CD4-positive, alpha-beta T cell treated with Interferon alpha-2 for 1 hour (primary cell): ENCODE measurements around the gene PARD6B.
"Not testable (repeated sequence)": the region's sequence is repeated elsewhere in the genome, so short reads cannot be mapped to it uniquely, and the experiment has no call there.

Source experiments
- DNase-seq, 2 donors: peaks; one replicate each; pipeline ENCODE4 v3.0.0-alpha.2; 2020 to 2022

PARD6B gene

GRCh38 chr20:50747275-50747674 is 15.9 kb downstream of the PARD6B start:
- DNase-seq: no peak

GRCh38 chr20:50750145-50750671 is 18.8 kb downstream of the PARD6B start:
- DNase-seq: no peak

- no peak for DNase-seq
Measured at GRCh38 chr20:50753152-50753551, 21.8 kb downstream of the PARD6B start.

- no peak for DNase-seq
Measured at GRCh38 chr20:50754420-50754819, 23.0 kb downstream of the PARD6B start.

GRCh38 chr20:50756447-50756846 is 25.1 kb downstream of the PARD6B start:
- no peak for DNase-seq

GRCh38 chr20:50758469-50758868 is 27.1 kb downstream of the PARD6B start:
- no peak for DNase-seq

- no peak for DNase-seq
Measured at GRCh38 chr20:50758992-50759391, 27.6 kb downstream of the PARD6B start.

GRCh38 chr20:50759678-50760077 is 28.3 kb downstream of the PARD6B start:
- no peak for DNase-seq

- no peak for DNase-seq
Measured at GRCh38 chr20:50762045-50762422, 30.7 kb downstream of the PARD6B start.

- DNase-seq: no peak
Measured at GRCh38 chr20:50762435-50763220, 31.2 kb downstream of the PARD6B start.

GRCh38 chr20:50763550-50764458 is 32.4 kb downstream of the PARD6B start:
- DNase-seq: not testable (repeated sequence)

GRCh38 chr20:50765251-50765650 is 33.9 kb downstream of the PARD6B start:
- DNase-seq: not testable (repeated sequence)

GRCh38 chr20:50765674-50766073 is 34.3 kb downstream of the PARD6B start:
- no peak for DNase-seq

- not testable (repeated sequence) for DNase-seq
Measured at GRCh38 chr20:50766955-50767809, 35.8 kb downstream of the PARD6B start.

GRCh38 chr20:50768991-50769390 is 37.6 kb downstream of the PARD6B start:
- DNase-seq: not testable (repeated sequence)

- DNase-seq: not testable (repeated sequence)
Measured at GRCh38 chr20:50769551-50770085, 38.2 kb downstream of the PARD6B start.

- DNase-seq: not testable (repeated sequence)
Measured at GRCh38 chr20:50771419-50772080, 40.2 kb downstream of the PARD6B start.

- no peak for DNase-seq
Measured at GRCh38 chr20:50772420-50773185, 41.2 kb downstream of the PARD6B start.

- DNase-seq: no peak
Measured at GRCh38 chr20:50774515-50774914, 43.1 kb downstream of the PARD6B start.

GRCh38 chr20:50776122-50776817 is 44.9 kb downstream of the PARD6B start:
- DNase-seq: no peak
